ENCODE measurements around the gene PLXNA1.

The PLXNA1 gene

GRCh38 chr3:127000761-127001160, 17.8 kb downstream of the PLXNA1 start:
- Histone ChIP-seq H4K20me1 (ENCODE audit: insufficient read depth, low read length, poor library complexity, severe bottlenecking) (no peaks in the 10 kb centered on the region), H2AFZ (ENCODE audit: low read length) (no peak overlapping the region)

GRCh38 chr3:127001486-127002194, 18.7 kb downstream of the PLXNA1 start:
- H4K20me1 ChIP-seq (ENCODE audit: insufficient read depth, low read length, poor library complexity, severe bottlenecking): no peaks in the 10 kb centered on the region
- no peaks in the 10 kb centered on the region for H3K36me3 ChIP-seq (ENCODE audit: insufficient read depth, low read length)
- no peaks in the 10 kb centered on the region for H3K79me2 ChIP-seq (ENCODE audit: insufficient read depth, low read length)
- no peaks in the 10 kb centered on the region for H3K4me1 ChIP-seq (ENCODE audit: insufficient read depth, low read length, poor library complexity, severe bottlenecking)
- H3K27me3 ChIP-seq (ENCODE audit: insufficient read depth, low read length, poor library complexity, severe bottlenecking): no peaks in the 10 kb centered on the region
- H3K4me2 ChIP-seq (ENCODE audit: low read depth, low read length, poor library complexity, severe bottlenecking): no peak overlapping the region
- H3K9ac ChIP-seq (ENCODE audit: low read depth, low read length, poor library complexity, severe bottlenecking): no peak overlapping the region
- H2AFZ ChIP-seq (ENCODE audit: low read length): no peak overlapping the region
- H3K9me2 ChIP-seq (replicated peaks; ENCODE audit: low read depth, low read length): no peaks in the 10 kb centered on the region
- H3K4me3 ChIP-seq (ENCODE audit: low read length, poor library complexity, severe bottlenecking): no peak overlapping the region
- no peaks in the 10 kb centered on the region for H3F3A ChIP-seq (ENCODE audit: low read depth)
- no peak for TF ChIP-seq CTCF (conservative IDR thresholded peaks at IDR 0.05; ENCODE audit: low read length)
- no peak for TF ChIP-seq EZH2phosphoT487 (IDR thresholded peaks at IDR 0.05; ENCODE audit: borderline replicate concordance)
- H3K9me3 ChIP-seq (ENCODE audit: insufficient read depth, low read depth, low read length): no peaks in the 10 kb centered on the region

More at GRCh38 chr3:127000761-127001160, 17.8 kb downstream of the PLXNA1 start:
- TF ChIP-seq CTCF (conservative IDR thresholded peaks at IDR 0.05; ENCODE audit: low read length): no peak
- no peak for TF ChIP-seq EZH2phosphoT487 (IDR thresholded peaks at IDR 0.05; ENCODE audit: borderline replicate concordance)
- Histone ChIP-seq H3K4me1 (ENCODE audit: insufficient read depth, low read length, poor library complexity, severe bottlenecking) (no peaks in the 10 kb centered on the region), H3K4me2 (ENCODE audit: low read depth, low read length, poor library complexity, severe bottlenecking) (no peak overlapping the region), H3F3A (ENCODE audit: low read depth) (no peaks in the 10 kb centered on the region), H3K36me3 (ENCODE audit: insufficient read depth, low read length) (no peaks in the 10 kb centered on the region), H3K27me3 (ENCODE audit: insufficient read depth, low read length, poor library complexity, severe bottlenecking) (no peaks in the 10 kb centered on the region), H3K9ac (ENCODE audit: low read depth, low read length, poor library complexity, severe bottlenecking) (no peak overlapping the region), H3K9me2 (replicated peaks; ENCODE audit: low read depth, low read length) (no peaks in the 10 kb centered on the region), H3K9me3 (ENCODE audit: insufficient read depth, low read depth, low read length) (no peaks in the 10 kb centered on the region), H3K4me3 (ENCODE audit: low read length, poor library complexity, severe bottlenecking) (no peak overlapping the region), H3K79me2 (ENCODE audit: insufficient read depth, low read length) (no peaks in the 10 kb centered on the region)

GRCh38 chr3:127002195-127003174, 19.6 kb downstream of the PLXNA1 start:
- Histone ChIP-seq H3K9me3 (ENCODE audit: insufficient read depth, low read depth, low read length) (no peaks in the 10 kb centered on the region), H3K4me3 (ENCODE audit: low read length, poor library complexity, severe bottlenecking) (no peak overlapping the region), H3K79me2 (ENCODE audit: insufficient read depth, low read length) (no peaks in the 10 kb centered on the region), H3K36me3 (ENCODE audit: insufficient read depth, low read length) (no peaks in the 10 kb centered on the region), H3K9me2 (replicated peaks; ENCODE audit: low read depth, low read length) (no peaks in the 10 kb centered on the region), H3K4me1 (ENCODE audit: insufficient read depth, low read length, poor library complexity, severe bottlenecking) (no peaks in the 10 kb centered on the region), H2AFZ (ENCODE audit: low read length) (no peak overlapping the region), H3F3A (ENCODE audit: low read depth) (no peaks in the 10 kb centered on the region), H3K9ac (ENCODE audit: low read depth, low read length, poor library complexity, severe bottlenecking) (no peak overlapping the region), H4K20me1 (ENCODE audit: insufficient read depth, low read length, poor library complexity, severe bottlenecking) (no peaks in the 10 kb centered on the region), H3K4me2 (ENCODE audit: low read depth, low read length, poor library complexity, severe bottlenecking) (no peak overlapping the region), H3K27me3 (ENCODE audit: insufficient read depth, low read length, poor library complexity, severe bottlenecking) (no peaks in the 10 kb centered on the region)
- no peak for TF ChIP-seq CTCF (conservative IDR thresholded peaks at IDR 0.05; ENCODE audit: low read length)
- no peak for TF ChIP-seq EZH2phosphoT487 (IDR thresholded peaks at IDR 0.05; ENCODE audit: borderline replicate concordance)

All from Loucy (cell line).